ENCODE data around the gene HSPG2. TPM values are rescaled to one million over a fixed set of nuclear protein-coding genes. Genes with fewer than 3 reads are reported as not detected.

The HSPG2 gene
- total RNA-seq, 2 experiments from 2014 or later: 1.6 to 4.7 TPM

GRCh38 chr1:21860971-21861370, 76.1 kb downstream of the HSPG2 start:
- Histone ChIP-seq H2AFZ (ENCODE audit: low read length) (no peak overlapping the region), H4K20me1 (ENCODE audit: insufficient read depth, low read length) (no peaks in the 10 kb centered on the region), H3K4me1 (ENCODE audit: insufficient read depth, low read length, poor library complexity, severe bottlenecking) (peaks cover 10% of the 10 kb centered on the region), H3K36me3 (ENCODE audit: insufficient read depth, low read length) (no peaks in the 10 kb centered on the region), H3K4me3 (ENCODE audit: low read depth, low read length, poor library complexity, severe bottlenecking) (no peak overlapping the region), H3K27ac (ENCODE audit: low read depth, low read length, poor library complexity, severe bottlenecking) (no peak overlapping the region), H3K9me3 (ENCODE audit: low read length) (peaks cover 7% of the 10 kb centered on the region; the same call in 1 of the 2 replicates), H3K79me2 (ENCODE audit: insufficient read depth, low read depth, low read length) (no peaks in the 10 kb centered on the region), H3K4me2 (ENCODE audit: low read length) (no peak overlapping the region), H3K9me2 (ENCODE audit: insufficient read depth, low read length) (no peaks in the 10 kb centered on the region)
- intact Hi-C loops (cut with micrococcal nuclease; ENCODE audit: unreplicated experiment): no loop called here
- BruUV-seq (replicated peaks): no TSS peak
- POLR2A ChIA-PET: no interaction called here
- DNase-seq (ENCODE audit: low spot score): no peak
- CTCF ChIA-PET (ENCODE audit: unreplicated experiment): no interaction called here
- no peak for TF ChIP-seq CTCF (conservative IDR thresholded peaks at IDR 0.05; ENCODE audit: low read length)
- no peak for TF ChIP-seq EZH2phosphoT487 (IDR thresholded peaks at IDR 0.05; ENCODE audit: borderline replicate concordance, low read depth, low read length)

DNA sequence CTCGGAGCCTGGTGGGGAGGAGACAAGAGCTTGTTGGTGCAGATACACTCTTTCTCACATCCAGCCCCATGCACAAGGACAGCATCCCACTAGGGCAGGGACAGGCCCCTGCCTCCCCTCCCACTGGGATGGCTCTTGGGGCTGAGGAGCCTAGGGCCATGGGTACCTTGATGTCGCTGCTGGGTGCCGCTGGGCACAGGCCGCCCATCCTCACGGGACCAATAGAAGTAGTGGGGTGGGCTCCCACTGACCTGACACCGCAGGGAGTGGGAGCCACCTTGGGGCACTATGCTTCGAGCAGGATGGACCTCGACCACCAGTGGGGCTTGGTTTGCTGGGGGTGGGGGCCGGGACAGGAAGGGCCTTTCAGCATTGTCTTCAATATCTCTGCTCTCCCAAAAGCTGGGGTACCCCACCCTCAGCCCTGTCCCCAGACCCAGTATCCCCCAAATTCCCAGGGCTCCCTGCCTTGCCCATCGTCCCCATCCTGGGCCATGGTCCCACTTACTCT, 77.4 kb downstream of the HSPG2 start:
- Histone ChIP-seq H3K4me1 (ENCODE audit: insufficient read depth, low read length, poor library complexity, severe bottlenecking) (no peaks in the 10 kb centered on the region), H3K27ac (ENCODE audit: low read depth, low read length, poor library complexity, severe bottlenecking) (no peak overlapping the region), H3K9me2 (ENCODE audit: insufficient read depth, low read length) (no peaks in the 10 kb centered on the region), H3K9me3 (ENCODE audit: low read length) (peaks cover 7% of the 10 kb centered on the region; the same call in 1 of the 2 replicates), H4K20me1 (ENCODE audit: insufficient read depth, low read length) (no peaks in the 10 kb centered on the region), H3K79me2 (ENCODE audit: insufficient read depth, low read depth, low read length) (no peaks in the 10 kb centered on the region), H2AFZ (ENCODE audit: low read length) (no peak overlapping the region), H3K4me3 (ENCODE audit: low read depth, low read length, poor library complexity, severe bottlenecking) (no peak overlapping the region), H3K4me2 (ENCODE audit: low read length) (no peak overlapping the region), H3K36me3 (ENCODE audit: insufficient read depth, low read length) (no peaks in the 10 kb centered on the region)
- ChIA-PET CTCF (ENCODE audit: unreplicated experiment) (no interaction called here), POLR2A (no interaction called here)
- DNase-seq (ENCODE audit: low spot score): no peak
- intact Hi-C loops (cut with micrococcal nuclease; ENCODE audit: unreplicated experiment): no loop called here
- no TSS peak for BruUV-seq (replicated peaks)
- TF ChIP-seq EZH2phosphoT487 (IDR thresholded peaks at IDR 0.05; ENCODE audit: borderline replicate concordance, low read depth, low read length) (no peak), CTCF (conservative IDR thresholded peaks at IDR 0.05; ENCODE audit: low read length) (no peak)

- no TSS peak for BruUV-seq (replicated peaks)
- Histone ChIP-seq H3K4me1 (ENCODE audit: insufficient read depth, low read length, poor library complexity, severe bottlenecking) (no peaks in the 10 kb centered on the region), H4K20me1 (ENCODE audit: insufficient read depth, low read length) (no peaks in the 10 kb centered on the region), H3K9me2 (ENCODE audit: insufficient read depth, low read length) (no peaks in the 10 kb centered on the region), H3K27ac (ENCODE audit: low read depth, low read length, poor library complexity, severe bottlenecking) (no peak overlapping the region), H3K4me3 (ENCODE audit: low read depth, low read length, poor library complexity, severe bottlenecking) (no peak overlapping the region), H3K36me3 (ENCODE audit: insufficient read depth, low read length) (no peaks in the 10 kb centered on the region), H3K4me2 (ENCODE audit: low read length) (no peak overlapping the region), H2AFZ (ENCODE audit: low read length) (no peak overlapping the region), H3K9me3 (ENCODE audit: low read length) (peaks cover 7% of the 10 kb centered on the region; the same call in 1 of the 2 replicates), H3K79me2 (ENCODE audit: insufficient read depth, low read depth, low read length) (no peaks in the 10 kb centered on the region)
- intact Hi-C loops (cut with micrococcal nuclease; ENCODE audit: unreplicated experiment): no loop called here
- no peak for DNase-seq (ENCODE audit: low spot score)
- ChIA-PET CTCF (ENCODE audit: unreplicated experiment) (no interaction called here), POLR2A (no interaction called here)
- TF ChIP-seq CTCF (conservative IDR thresholded peaks at IDR 0.05; ENCODE audit: low read length): no peak
- no peak for TF ChIP-seq EZH2phosphoT487 (IDR thresholded peaks at IDR 0.05; ENCODE audit: borderline replicate concordance, low read depth, low read length)
Observed at GRCh38 chr1:21857840-21858670, 79.1 kb downstream of the HSPG2 start.
